ENCODE data around the gene GRM4. TPM values are rescaled to one million over a fixed set of nuclear protein-coding genes. Genes with fewer than 3 reads are reported as not detected.

The GRM4 gene
- total RNA-seq, 1 donor from 2014 or later = not detected

- DNase-seq (ENCODE audit: low read depth in 2 of 2) = no peak
Measured at GRCh38 chr6:34110610-34111009, 35.3 kb downstream of the GRM4 start.

- no peak for DNase-seq (ENCODE audit: low read depth in 2 of 2)
Measured at GRCh38 chr6:34108176-34108575, 37.7 kb downstream of the GRM4 start.

GRCh38 chr6:34106900-34107299, 39.0 kb downstream of the GRM4 start:
- no peak for DNase-seq (ENCODE audit: low read depth in 2 of 2)

- DNase-seq (ENCODE audit: low read depth in 2 of 2) = no peak
Measured at GRCh38 chr6:34106421-34106820, 39.5 kb downstream of the GRM4 start.

GRCh38 chr6:34104628-34105027, 41.3 kb downstream of the GRM4 start:
- no peak for DNase-seq (ENCODE audit: low read depth in 2 of 2)

- no peak for DNase-seq (ENCODE audit: low read depth in 2 of 2)
Measured at GRCh38 chr6:34104186-34104585, 41.7 kb downstream of the GRM4 start.

- DNase-seq (ENCODE audit: low read depth in 2 of 2) = no peak
Measured at GRCh38 chr6:34103321-34103720, 42.6 kb downstream of the GRM4 start.

- no peak for DNase-seq (ENCODE audit: low read depth in 2 of 2)
Measured at GRCh38 chr6:34102696-34103095, 43.2 kb downstream of the GRM4 start.

- no peak for DNase-seq (ENCODE audit: low read depth in 2 of 2)
Measured at GRCh38 chr6:34102099-34102656, 43.7 kb downstream of the GRM4 start.

GRCh38 chr6:34100788-34101187, 45.1 kb downstream of the GRM4 start:
- no peak for DNase-seq (ENCODE audit: low read depth in 2 of 2)

GRCh38 chr6:34099878-34100277, 46.0 kb downstream of the GRM4 start:
- DNase-seq (ENCODE audit: low read depth in 2 of 2) = no peak

GRCh38 chr6:34098045-34098936, 47.6 kb downstream of the GRM4 start:
- no peak for DNase-seq (ENCODE audit: low read depth in 2 of 2)

GRCh38 chr6:34096814-34097213, 49.1 kb downstream of the GRM4 start:
- no peak for DNase-seq (ENCODE audit: low read depth in 2 of 2)

- no peak for DNase-seq (ENCODE audit: low read depth in 2 of 2)
Measured at GRCh38 chr6:34096193-34096592, 49.7 kb downstream of the GRM4 start.

- no peak for DNase-seq (ENCODE audit: low read depth in 2 of 2)
Measured at GRCh38 chr6:34095741-34096140, 50.1 kb downstream of the GRM4 start.

GRCh38 chr6:34095136-34095505, 50.8 kb downstream of the GRM4 start:
- DNase-seq (ENCODE audit: low read depth in 2 of 2) = no peak

- DNase-seq (ENCODE audit: low read depth in 2 of 2) = no peak
Measured at GRCh38 chr6:34094474-34095135, 51.3 kb downstream of the GRM4 start.

GRCh38 chr6:34093854-34094430, 51.9 kb downstream of the GRM4 start:
- no peak for DNase-seq (ENCODE audit: low read depth in 2 of 2)

GRCh38 chr6:34093206-34093605, 52.7 kb downstream of the GRM4 start:
- no peak for DNase-seq (ENCODE audit: low read depth in 2 of 2)

- no peak for DNase-seq (ENCODE audit: low read depth in 2 of 2)
Measured at GRCh38 chr6:34092631-34093030, 53.3 kb downstream of the GRM4 start.

- no peak for DNase-seq (ENCODE audit: low read depth in 2 of 2)
Measured at GRCh38 chr6:34090935-34091334, 55.0 kb downstream of the GRM4 start.

- no peak for DNase-seq (ENCODE audit: low read depth in 2 of 2)
Measured at GRCh38 chr6:34090529-34090928, 55.4 kb downstream of the GRM4 start.
